Adrenal gland (tissue), 5 donors: ENCODE measurements around the gene BMERB1.

Experiments used
- POLR2A ChIP-seq, 2 donors: fragments of 450-650 bp; IDR thresholded peaks; one replicate each; pipeline ENCODE4 v1.6.1; 2017; ENCODE audit warnings: antibody characterized with exemption in 2 of 2, mild to moderate bottlenecking in 2 of 2, moderate library complexity in 1 of 2
- TF ChIP-seq, protein P1 (sequence below), 6 experiments: fragments of 450-650 bp in 4 of 6; fragments of 200-600 bp in 2 of 6; sonication (generic) in 1 of 6; IDR thresholded peaks; 1 replicate in 5 of 6; 2 replicates in 1 of 6; pipeline versions ENCODE4 v1.5.1 to v1.8.0; 2016 to 2021; ENCODE audit warnings: antibody characterized with exemption in 6 of 6, mild to moderate bottlenecking in 2 of 6, moderate library complexity in 1 of 6
- donor health status: DM: no; HTN: no; CAD: no.

DNA sequence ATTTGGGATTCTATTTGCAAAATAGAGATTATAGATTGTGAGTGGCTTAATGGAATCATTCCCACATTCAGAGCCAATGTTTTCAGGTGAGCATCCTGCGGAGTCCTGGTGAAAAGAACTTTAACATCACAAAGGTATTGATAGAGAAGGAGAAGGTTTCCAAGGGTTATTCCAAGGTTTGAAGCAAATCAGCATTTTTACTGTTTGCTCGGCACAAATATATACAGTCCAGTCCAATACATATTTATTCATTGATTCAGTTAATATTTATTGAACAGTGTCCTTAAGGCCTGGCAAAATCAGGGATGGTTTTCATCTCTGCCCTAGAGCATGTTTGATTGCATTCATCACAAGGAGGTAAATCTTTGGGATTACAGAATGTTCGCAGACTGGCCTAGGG lies 32.4 kb upstream of the BMERB1 start:
- TF ChIP-seq, protein P1, sequence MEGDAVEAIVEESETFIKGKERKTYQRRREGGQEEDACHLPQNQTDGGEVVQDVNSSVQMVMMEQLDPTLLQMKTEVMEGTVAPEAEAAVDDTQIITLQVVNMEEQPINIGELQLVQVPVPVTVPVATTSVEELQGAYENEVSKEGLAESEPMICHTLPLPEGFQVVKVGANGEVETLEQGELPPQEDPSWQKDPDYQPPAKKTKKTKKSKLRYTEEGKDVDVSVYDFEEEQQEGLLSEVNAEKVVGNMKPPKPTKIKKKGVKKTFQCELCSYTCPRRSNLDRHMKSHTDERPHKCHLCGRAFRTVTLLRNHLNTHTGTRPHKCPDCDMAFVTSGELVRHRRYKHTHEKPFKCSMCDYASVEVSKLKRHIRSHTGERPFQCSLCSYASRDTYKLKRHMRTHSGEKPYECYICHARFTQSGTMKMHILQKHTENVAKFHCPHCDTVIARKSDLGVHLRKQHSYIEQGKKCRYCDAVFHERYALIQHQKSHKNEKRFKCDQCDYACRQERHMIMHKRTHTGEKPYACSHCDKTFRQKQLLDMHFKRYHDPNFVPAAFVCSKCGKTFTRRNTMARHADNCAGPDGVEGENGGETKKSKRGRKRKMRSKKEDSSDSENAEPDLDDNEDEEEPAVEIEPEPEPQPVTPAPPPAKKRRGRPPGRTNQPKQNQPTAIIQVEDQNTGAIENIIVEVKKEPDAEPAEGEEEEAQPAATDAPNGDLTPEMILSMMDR (IDR thresholded peaks at IDR 0.05), result no peak
- TF ChIP-seq POLR2A (IDR thresholded peaks at IDR 0.05), result no peak
